ENCODE data around the gene PTCD2.

- TF ChIP-seq POLR2A (IDR thresholded peaks at IDR 0.05), result no peak
- TF ChIP-seq, protein P1, sequence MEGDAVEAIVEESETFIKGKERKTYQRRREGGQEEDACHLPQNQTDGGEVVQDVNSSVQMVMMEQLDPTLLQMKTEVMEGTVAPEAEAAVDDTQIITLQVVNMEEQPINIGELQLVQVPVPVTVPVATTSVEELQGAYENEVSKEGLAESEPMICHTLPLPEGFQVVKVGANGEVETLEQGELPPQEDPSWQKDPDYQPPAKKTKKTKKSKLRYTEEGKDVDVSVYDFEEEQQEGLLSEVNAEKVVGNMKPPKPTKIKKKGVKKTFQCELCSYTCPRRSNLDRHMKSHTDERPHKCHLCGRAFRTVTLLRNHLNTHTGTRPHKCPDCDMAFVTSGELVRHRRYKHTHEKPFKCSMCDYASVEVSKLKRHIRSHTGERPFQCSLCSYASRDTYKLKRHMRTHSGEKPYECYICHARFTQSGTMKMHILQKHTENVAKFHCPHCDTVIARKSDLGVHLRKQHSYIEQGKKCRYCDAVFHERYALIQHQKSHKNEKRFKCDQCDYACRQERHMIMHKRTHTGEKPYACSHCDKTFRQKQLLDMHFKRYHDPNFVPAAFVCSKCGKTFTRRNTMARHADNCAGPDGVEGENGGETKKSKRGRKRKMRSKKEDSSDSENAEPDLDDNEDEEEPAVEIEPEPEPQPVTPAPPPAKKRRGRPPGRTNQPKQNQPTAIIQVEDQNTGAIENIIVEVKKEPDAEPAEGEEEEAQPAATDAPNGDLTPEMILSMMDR (IDR thresholded peaks at IDR 0.05), result peak; percentile 81 to 86 (median 83)
Measured at GRCh38 chr5:72366324-72366976, 46.3 kb downstream of the PTCD2 start.
